Panc1 (cell line): ENCODE results near the gene LRMDA. TPM values are rescaled to one million over a fixed set of nuclear protein-coding genes. Genes with fewer than 3 reads are reported as not detected.
A peak's percentile ranks its signal among the peaks of the same experiment; 100 is the strongest.

ENCODE experiments used
- ATAC-seq: fragments of 200-7000 bp; cut with Tn5 transposase; 2 replicates; pipeline ENCODE4 v1.9.1; 2020; ENCODE audit warnings: mild to moderate bottlenecking, moderate library complexity
- BruUV-seq: library from RNA; stranded (reverse); fragments of 400-500 nt; replicated peaks from 2 replicates; lab custom pipeline; 2021; lab: Mats Ljungman, UMichigan
- CTCF ChIA-PET: fragments of 300-600 bp; sonication (Branson Sonifier 250); formaldehyde crosslinking; loops from one replicate; lab custom pipeline; 2022; ENCODE audit warnings: antibody characterized with exemption; lab: Charles Lee
- POLR2A ChIA-PET: fragments of 300-600 bp; sonication (Branson Sonifier 250); formaldehyde crosslinking; loops from one replicate; lab custom pipeline; 2022; ENCODE audit warnings: antibody characterized with exemption; lab: Charles Lee
- DNase-seq: peaks from one replicate; pipeline ENCODE4 v3.0.0-alpha.2; 2010; ENCODE audit warnings: low read depth, low spot score
- H3K27ac ChIP-seq: 2 replicates; pipeline ENCODE4 v1.5.1; 2011; ENCODE audit warnings: mild to moderate bottlenecking, low read length, inconsistent platforms
- H3K27me3 ChIP-seq: fragments of 200-500 bp; sonication (Bioruptor generic); 2 replicates; pipeline ENCODE4 v1.6.0; 2014; ENCODE audit warnings: low read length, inconsistent platforms; ENCODE audit not compliant: control insufficient read depth, insufficient read depth
- H3K36me3 ChIP-seq: fragments of 200-500 bp; sonication (Bioruptor generic); 2 replicates; pipeline ENCODE4 v1.5.1; 2014; ENCODE audit warnings: inconsistent platforms, mild to moderate bottlenecking, low read length, moderate library complexity; ENCODE audit not compliant: control insufficient read depth, insufficient read depth
- H3K4me1 ChIP-seq: 2 replicates; pipeline ENCODE4 v1.5.1; 2011; ENCODE audit warnings: inconsistent platforms, mild to moderate bottlenecking, low read length, moderate library complexity; ENCODE audit not compliant: control insufficient read depth, insufficient read depth
- H3K4me3 ChIP-seq, 2 experiments: 2 replicates each; pipeline ENCODE4 v1.5.1; 2011 to 2012; ENCODE audit warnings: low read depth in 2 of 2, low read length in 2 of 2, mild to moderate bottlenecking in 2 of 2, inconsistent platforms in 1 of 2, moderate library complexity in 1 of 2
- H3K9me3 ChIP-seq: fragments of 200-500 bp; sonication (Bioruptor generic); 2 replicates; pipeline ENCODE4 v1.5.1; 2014; ENCODE audit warnings: low read depth, mild to moderate bottlenecking, inconsistent platforms, low read length, moderate library complexity; ENCODE audit not compliant: control insufficient read depth, insufficient read depth
- CTCF ChIP-seq: fragments of 450-650 bp; IDR thresholded peaks from 2 replicates; pipeline ENCODE4 v1.5.1; 2017; ENCODE audit warnings: mild to moderate bottlenecking
- POLR2AphosphoS5 ChIP-seq: IDR thresholded peaks from 2 replicates; pipeline ENCODE4 v1.6.1; 2012; ENCODE audit warnings: mild to moderate bottlenecking, low read depth, low read length, moderate library complexity
- REST ChIP-seq, 2 experiments: IDR thresholded peaks; 2 replicates each; pipeline ENCODE4 v1.6.1; 2011 to 2012; ENCODE audit warnings: low read depth in 2 of 2, control low read depth in 1 of 2, low read length in 1 of 2, mild to moderate bottlenecking in 1 of 2, moderate library complexity in 1 of 2; ENCODE audit not compliant: insufficient read depth in 1 of 2
- SIN3A ChIP-seq: IDR thresholded peaks from 2 replicates; pipeline ENCODE4 v1.6.1; 2012; ENCODE audit warnings: low read depth, mild to moderate bottlenecking, low read length, moderate library complexity, borderline replicate concordance; ENCODE audit not compliant: insufficient read depth
- TCF7L2 ChIP-seq: IDR thresholded peaks from 2 replicates; pipeline ENCODE4 v1.6.1; 2011; ENCODE audit warnings: mild to moderate bottlenecking, low read depth, low read length, inconsistent platforms
- in situ Hi-C: cut with HindIII; loops from 2 replicates; pipeline ENCODE4 v1.10.0; 2016; ENCODE audit warnings: low sequenced_read_pairs, low pct_unique_long_range_greater_than_20kb
- intact Hi-C: fragments of 100-400 bp; cut with micrococcal nuclease; formaldehyde crosslinking; loops from one replicate; pipeline ENCODE4 v1.10.0; 2022; ENCODE audit not compliant: unreplicated experiment
- total RNA-seq: library from RNA; stranded (reverse); gene quantifications from one replicate; pipeline ENCODE4 v1.2.1, GENCODE V29; 2021; ENCODE audit not compliant: unreplicated experiment

The LRMDA gene
- total RNA-seq, 1 experiment from 2014 or later: 1.2 TPM

GRCh38 chr10:75401569-75402485 lies 29.6 kb upstream of the LRMDA start, which contains the start of gene ZNF503:
TSS of gene ZNF503 (minus strand) at chr10:75401764. CDS start at chr10:75401419, 345 bp downstream.
- intact Hi-C loops: loop anchor here (5.0 to 10.0 kb wide), 5 partner anchors 513 to 1585 kb away; no protein-coding TSS in a partner anchor
- peak; percentile 67 for ATAC-seq
- POLR2A ChIA-PET: interaction anchor here (0.6 kb wide), 2 partner anchors 77 to 570 kb away, joined by 3 to 4 read pairs; no protein-coding TSS in a partner anchor
- CTCF ChIA-PET: interaction anchor here (0.5 to 0.6 kb wide), 2 partner anchors 13 to 154 kb away, joined by 3 to 12 read pairs; no protein-coding TSS in a partner anchor
- Histone ChIP-seq H3K9me3 (no peaks in the 10 kb centered on the region), H3K4me1 (peaks cover 25% of the 10 kb centered on the region), H3K4me3 (peak within 1 kb of the TSS; percentile 61), H3K36me3 (peaks cover 12% of the 10 kb centered on the region), H3K27ac (peak within 1 kb of the TSS; percentile 90), H3K27me3 (peaks cover 30% of the 10 kb centered on the region)
- no TSS peak for BruUV-seq
- DNase-seq: peak; percentile 60
- in situ Hi-C loops: no loop called here
- TF ChIP-seq POLR2AphosphoS5 (peak; percentile 82), REST (IDR thresholded peaks at IDR 0.05; ENCODE audit: insufficient read depth in 1 of 2, low read depth in 2 of 2, low read length in 1 of 2) (0 out of 4 replicates have a peak, but pooled peaks of 1 of the 2 experiments have one; percentile 37), CTCF (peak; percentile 8; the same call in 1 of the 2 replicates), TCF7L2 (peak; percentile 99), SIN3A (0 out of 2 replicates have a peak, but pooled peaks have one; percentile 53)

- no TSS peak for BruUV-seq
- TF ChIP-seq CTCF (no peak), POLR2AphosphoS5 (no peak), SIN3A (no peak), REST (IDR thresholded peaks at IDR 0.05; ENCODE audit: insufficient read depth in 1 of 2, low read depth in 2 of 2, low read length in 1 of 2) (no peak), TCF7L2 (peak; percentile 76)
- H3K9me3 ChIP-seq: no peaks in the 10 kb centered on the region
- ChIA-PET POLR2A (no interaction called here), CTCF (interaction anchor here (0.5 kb wide), 1 partner anchor 12 kb away, joined by 12 read pairs; no protein-coding TSS in a partner anchor)
- peaks cover 33% of the 10 kb centered on the region for H3K27me3 ChIP-seq
- ATAC-seq (peak; percentile 8), DNase-seq (no peak)
- H3K4me3 ChIP-seq: peak overlapping the region; percentile 61
- intact Hi-C loops (loop anchor here (5.0 to 10.0 kb wide), 5 partner anchors 512 to 1585 kb away; no protein-coding TSS in a partner anchor), in situ Hi-C loops (no loop called here)
- peaks cover 33% of the 10 kb centered on the region for H3K4me1 ChIP-seq
- H3K27ac ChIP-seq: peak overlapping the region; percentile 90
- peaks cover 12% of the 10 kb centered on the region for H3K36me3 ChIP-seq
Measured at GRCh38 chr10:75402486-75403143, 28.8 kb upstream of the LRMDA start.
